ENCODE data around the gene ATP2C2. TPM values are rescaled to one million over a fixed set of nuclear protein-coding genes. Genes with fewer than 3 reads are reported as not detected.

The ATP2C2 gene
- total RNA-seq, 1 experiment from 2014 or later: 20.3 TPM

DNA sequence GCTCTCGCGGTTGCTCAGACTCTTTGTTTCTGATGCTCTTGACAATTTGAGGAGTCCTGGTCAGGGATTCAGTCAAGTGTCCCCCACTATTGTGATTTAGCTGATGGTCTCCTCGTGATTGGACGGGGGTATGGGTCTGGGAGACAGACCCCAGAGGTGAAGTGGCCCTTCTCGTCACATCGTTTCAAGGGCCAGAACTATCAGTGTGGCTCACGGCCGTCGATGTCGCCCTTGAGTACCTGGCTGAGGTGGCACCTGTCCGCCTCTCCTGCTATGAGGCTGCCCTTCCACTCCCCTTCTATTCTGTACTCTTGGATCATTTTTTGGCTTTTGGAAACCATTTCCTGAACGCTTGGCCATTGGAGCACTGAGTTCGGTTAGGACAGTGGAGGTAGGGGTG lies 143.5 kb downstream of the ATP2C2 start:
- H2AFZ ChIP-seq (ENCODE audit: low read depth, low read length, poor library complexity, severe bottlenecking): peak overlapping the region; percentile 79
- peaks cover 0 to 19% of the 10 kb centered on the region in 2 experiments; a peak in 3 of 4 replicates for H3K4me1 ChIP-seq (ENCODE audit: control insufficient read depth in 1 of 2, insufficient read depth in 2 of 2, low read length in 2 of 2)
- H3K27ac ChIP-seq (ENCODE audit: low read depth, low read length): no peak overlapping the region
- ATAC-seq: no peak
- no peaks in the 10 kb centered on the region for H3K79me2 ChIP-seq (ENCODE audit: insufficient read depth, low read length)
- H3K27me3 ChIP-seq (ENCODE audit: insufficient read depth, low read length): no peaks in the 10 kb centered on the region
- TF ChIP-seq RAD21 (IDR thresholded peaks at IDR 0.05; ENCODE audit: low read depth): no peak
- no peak for TF ChIP-seq EGR1 (IDR thresholded peaks at IDR 0.05; ENCODE audit: low read depth)
- no peak for TF ChIP-seq CBX3 (IDR thresholded peaks at IDR 0.05; ENCODE audit: low read depth)
- no peak for TF ChIP-seq SP1 (IDR thresholded peaks at IDR 0.05; ENCODE audit: low read depth)
- TF ChIP-seq, protein P1, sequence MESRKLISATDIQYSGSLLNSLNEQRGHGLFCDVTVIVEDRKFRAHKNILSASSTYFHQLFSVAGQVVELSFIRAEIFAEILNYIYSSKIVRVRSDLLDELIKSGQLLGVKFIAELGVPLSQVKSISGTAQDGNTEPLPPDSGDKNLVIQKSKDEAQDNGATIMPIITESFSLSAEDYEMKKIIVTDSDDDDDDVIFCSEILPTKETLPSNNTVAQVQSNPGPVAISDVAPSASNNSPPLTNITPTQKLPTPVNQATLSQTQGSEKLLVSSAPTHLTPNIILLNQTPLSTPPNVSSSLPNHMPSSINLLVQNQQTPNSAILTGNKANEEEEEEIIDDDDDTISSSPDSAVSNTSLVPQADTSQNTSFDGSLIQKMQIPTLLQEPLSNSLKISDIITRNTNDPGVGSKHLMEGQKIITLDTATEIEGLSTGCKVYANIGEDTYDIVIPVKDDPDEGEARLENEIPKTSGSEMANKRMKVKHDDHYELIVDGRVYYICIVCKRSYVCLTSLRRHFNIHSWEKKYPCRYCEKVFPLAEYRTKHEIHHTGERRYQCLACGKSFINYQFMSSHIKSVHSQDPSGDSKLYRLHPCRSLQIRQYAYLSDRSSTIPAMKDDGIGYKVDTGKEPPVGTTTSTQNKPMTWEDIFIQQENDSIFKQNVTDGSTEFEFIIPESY (IDR thresholded peaks at IDR 0.05; ENCODE audit: extremely low read depth, insufficient replicate concordance, low read length): no peak
- no peak for TF ChIP-seq POLR2A (IDR thresholded peaks at IDR 0.05; ENCODE audit: borderline replicate concordance, extremely low read depth, insufficient read depth, insufficient read length)
- TF ChIP-seq, protein P2, sequence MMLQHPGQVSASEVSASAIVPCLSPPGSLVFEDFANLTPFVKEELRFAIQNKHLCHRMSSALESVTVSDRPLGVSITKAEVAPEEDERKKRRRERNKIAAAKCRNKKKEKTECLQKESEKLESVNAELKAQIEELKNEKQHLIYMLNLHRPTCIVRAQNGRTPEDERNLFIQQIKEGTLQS (IDR thresholded peaks at IDR 0.05): no peak
- TF ChIP-seq, protein P3, sequence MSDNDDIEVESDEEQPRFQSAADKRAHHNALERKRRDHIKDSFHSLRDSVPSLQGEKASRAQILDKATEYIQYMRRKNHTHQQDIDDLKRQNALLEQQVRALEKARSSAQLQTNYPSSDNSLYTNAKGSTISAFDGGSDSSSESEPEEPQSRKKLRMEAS (IDR thresholded peaks at IDR 0.05): no peak
- no peak for TF ChIP-seq EZH2phosphoT487 (IDR thresholded peaks at IDR 0.05; ENCODE audit: borderline replicate concordance)
- no peak for TF ChIP-seq SRF (IDR thresholded peaks at IDR 0.05; ENCODE audit: low read depth)
- TF ChIP-seq, protein P4, sequence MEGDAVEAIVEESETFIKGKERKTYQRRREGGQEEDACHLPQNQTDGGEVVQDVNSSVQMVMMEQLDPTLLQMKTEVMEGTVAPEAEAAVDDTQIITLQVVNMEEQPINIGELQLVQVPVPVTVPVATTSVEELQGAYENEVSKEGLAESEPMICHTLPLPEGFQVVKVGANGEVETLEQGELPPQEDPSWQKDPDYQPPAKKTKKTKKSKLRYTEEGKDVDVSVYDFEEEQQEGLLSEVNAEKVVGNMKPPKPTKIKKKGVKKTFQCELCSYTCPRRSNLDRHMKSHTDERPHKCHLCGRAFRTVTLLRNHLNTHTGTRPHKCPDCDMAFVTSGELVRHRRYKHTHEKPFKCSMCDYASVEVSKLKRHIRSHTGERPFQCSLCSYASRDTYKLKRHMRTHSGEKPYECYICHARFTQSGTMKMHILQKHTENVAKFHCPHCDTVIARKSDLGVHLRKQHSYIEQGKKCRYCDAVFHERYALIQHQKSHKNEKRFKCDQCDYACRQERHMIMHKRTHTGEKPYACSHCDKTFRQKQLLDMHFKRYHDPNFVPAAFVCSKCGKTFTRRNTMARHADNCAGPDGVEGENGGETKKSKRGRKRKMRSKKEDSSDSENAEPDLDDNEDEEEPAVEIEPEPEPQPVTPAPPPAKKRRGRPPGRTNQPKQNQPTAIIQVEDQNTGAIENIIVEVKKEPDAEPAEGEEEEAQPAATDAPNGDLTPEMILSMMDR (IDR thresholded peaks at IDR 0.05 in 2 of 3, conservative IDR thresholded peaks at IDR 0.05 in 1 of 3; ENCODE audit: borderline replicate concordance in 1 of 3, insufficient read depth in 1 of 3, low read depth in 2 of 3, low read length in 2 of 3): no peak
- TF ChIP-seq, protein P5, sequence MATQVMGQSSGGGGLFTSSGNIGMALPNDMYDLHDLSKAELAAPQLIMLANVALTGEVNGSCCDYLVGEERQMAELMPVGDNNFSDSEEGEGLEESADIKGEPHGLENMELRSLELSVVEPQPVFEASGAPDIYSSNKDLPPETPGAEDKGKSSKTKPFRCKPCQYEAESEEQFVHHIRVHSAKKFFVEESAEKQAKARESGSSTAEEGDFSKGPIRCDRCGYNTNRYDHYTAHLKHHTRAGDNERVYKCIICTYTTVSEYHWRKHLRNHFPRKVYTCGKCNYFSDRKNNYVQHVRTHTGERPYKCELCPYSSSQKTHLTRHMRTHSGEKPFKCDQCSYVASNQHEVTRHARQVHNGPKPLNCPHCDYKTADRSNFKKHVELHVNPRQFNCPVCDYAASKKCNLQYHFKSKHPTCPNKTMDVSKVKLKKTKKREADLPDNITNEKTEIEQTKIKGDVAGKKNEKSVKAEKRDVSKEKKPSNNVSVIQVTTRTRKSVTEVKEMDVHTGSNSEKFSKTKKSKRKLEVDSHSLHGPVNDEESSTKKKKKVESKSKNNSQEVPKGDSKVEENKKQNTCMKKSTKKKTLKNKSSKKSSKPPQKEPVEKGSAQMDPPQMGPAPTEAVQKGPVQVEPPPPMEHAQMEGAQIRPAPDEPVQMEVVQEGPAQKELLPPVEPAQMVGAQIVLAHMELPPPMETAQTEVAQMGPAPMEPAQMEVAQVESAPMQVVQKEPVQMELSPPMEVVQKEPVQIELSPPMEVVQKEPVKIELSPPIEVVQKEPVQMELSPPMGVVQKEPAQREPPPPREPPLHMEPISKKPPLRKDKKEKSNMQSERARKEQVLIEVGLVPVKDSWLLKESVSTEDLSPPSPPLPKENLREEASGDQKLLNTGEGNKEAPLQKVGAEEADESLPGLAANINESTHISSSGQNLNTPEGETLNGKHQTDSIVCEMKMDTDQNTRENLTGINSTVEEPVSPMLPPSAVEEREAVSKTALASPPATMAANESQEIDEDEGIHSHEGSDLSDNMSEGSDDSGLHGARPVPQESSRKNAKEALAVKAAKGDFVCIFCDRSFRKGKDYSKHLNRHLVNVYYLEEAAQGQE (IDR thresholded peaks at IDR 0.05; ENCODE audit: low read depth): no peak
- no peak for TF ChIP-seq FOSL1 (IDR thresholded peaks at IDR 0.05; ENCODE audit: low read depth)
- no peak for TF ChIP-seq ZFX (IDR thresholded peaks at IDR 0.05)
- TF ChIP-seq EZH2 (IDR thresholded peaks at IDR 0.05): no peak
- TF ChIP-seq TCF7L2 (IDR thresholded peaks at IDR 0.05; ENCODE audit: borderline replicate concordance, extremely low read depth, insufficient read depth, insufficient read length): no peak
- TF ChIP-seq YY1 (IDR thresholded peaks at IDR 0.05; ENCODE audit: extremely low read depth, insufficient replicate concordance, low read depth, low read length): no peak
- TF ChIP-seq SIN3A (IDR thresholded peaks at IDR 0.05; ENCODE audit: low read depth): no peak
- no peak for TF ChIP-seq CEBPB (IDR thresholded peaks at IDR 0.05; ENCODE audit: low read depth)
- CTCF ChIA-PET: interaction anchor here (1.1 to 3.7 kb wide), 6 partner anchors 71 to 325 kb away, joined by 3 to 44 read pairs (median 8); partner anchors contain the start of gene TAF1C
- intact Hi-C loops (cut with micrococcal nuclease): loop anchor here (1.0 kb wide), 3 partner anchors 110 to 458 kb away; no protein-coding TSS in a partner anchor
- BruUV-seq (replicated peaks): no TSS peak
- peak overlapping the region; percentile 68 for H3K4me2 ChIP-seq (ENCODE audit: low read length)
- no peak overlapping the region for H3K4me3 ChIP-seq (replicated peaks in 1 of 2; ENCODE audit: low read depth in 1 of 2, low read length in 2 of 2)
- no peaks in the 10 kb centered on the region for H3K9me2 ChIP-seq (ENCODE audit: insufficient read depth)
- POLR2A ChIA-PET: interaction anchor here (1.8 kb wide), 1 partner anchor 107 kb away, joined by 6 read pairs; no protein-coding TSS in a partner anchor
- RAD21 ChIA-PET (ENCODE audit: low non-redundant PET in 1 of 2, low total read pairs in 2 of 2, uncharacterized antibody in 2 of 2, unreplicated experiment in 2 of 2): interaction anchor here in 1 of 2 experiments (1.1 kb wide), 1 partner anchor 111 kb away, joined by 4 read pairs; no protein-coding TSS in a partner anchor
- no peaks in the 10 kb centered on the region for H3K36me3 ChIP-seq (ENCODE audit: control insufficient read depth in 1 of 2, insufficient read depth in 2 of 2, low read length in 2 of 2)
- no peaks in the 10 kb centered on the region for H3K9me3 ChIP-seq (ENCODE audit: control insufficient read depth in 1 of 2, insufficient read depth in 1 of 2, low read depth in 1 of 2, low read length in 2 of 2)
- DNase-seq (ENCODE audit: low read depth, low spot score): no peak
- H4K20me1 ChIP-seq (ENCODE audit: insufficient read depth): no peaks in the 10 kb centered on the region
- peak overlapping the region; percentile 20; the same call in 1 of the 2 replicates for H3K9ac ChIP-seq (ENCODE audit: low read length)

All from HCT116 (cell line).